Activated T-helper 1 cell treated with anti-CD3 and anti-CD28 coated beads, Interleukin-12 subunit alpha, Interleukin-12 subunit beta, Interleukin-2, Interleukin-4 antibody, amounts not matched to agents 30 ng/mL and 10 ng/mL and 1 ng/mL, durations not matched to agents 14 hours and 24 hours and 36 hours (primary cell): ENCODE measurements around the gene WNT1. TPM values are rescaled to one million over a fixed set of nuclear protein-coding genes. Genes with fewer than 3 reads are reported as not detected.

ENCODE experiments used
- DNase-seq: peaks from one replicate; pipeline ENCODE4 v3.0.0; 2021; ENCODE audit warnings: low spot score
- H3K27ac Mint-ChIP-seq: one replicate; pipeline ENCODE4 v1.8.0; 2021; ENCODE audit warnings: mild to moderate bottlenecking, mixed read lengths
- H3K27me3 Mint-ChIP-seq: one replicate; pipeline ENCODE4 v1.8.0; 2022; ENCODE audit warnings: mild to moderate bottlenecking, moderate library complexity, mixed read lengths; ENCODE audit not compliant: insufficient read depth
- H3K36me3 Mint-ChIP-seq: one replicate; pipeline ENCODE4 v1.8.0; 2021; ENCODE audit warnings: low read depth, mixed read lengths
- H3K4me1 Mint-ChIP-seq: one replicate; pipeline ENCODE4 v1.8.0; 2021; ENCODE audit warnings: low read depth, mixed read lengths
- H3K4me3 Mint-ChIP-seq: one replicate; pipeline ENCODE4 v1.8.0; 2021; ENCODE audit warnings: mild to moderate bottlenecking, moderate library complexity, mixed read lengths
- H3K9me3 Mint-ChIP-seq: one replicate; pipeline ENCODE4 v1.8.0; 2021; ENCODE audit warnings: mixed read lengths
- intact Hi-C: fragments of 100-400 bp; cut with micrococcal nuclease; formaldehyde crosslinking; loops from one replicate; pipeline ENCODE4 v1.15.1; 2024
- total RNA-seq: library from RNA; stranded (reverse); gene quantifications from 2 replicates; pipeline ENCODE4 v1.2.3, GENCODE V29; 2022

Gene WNT1
- total RNA-seq, 1 donor from 2014 or later = 0.21 TPM

DNA sequence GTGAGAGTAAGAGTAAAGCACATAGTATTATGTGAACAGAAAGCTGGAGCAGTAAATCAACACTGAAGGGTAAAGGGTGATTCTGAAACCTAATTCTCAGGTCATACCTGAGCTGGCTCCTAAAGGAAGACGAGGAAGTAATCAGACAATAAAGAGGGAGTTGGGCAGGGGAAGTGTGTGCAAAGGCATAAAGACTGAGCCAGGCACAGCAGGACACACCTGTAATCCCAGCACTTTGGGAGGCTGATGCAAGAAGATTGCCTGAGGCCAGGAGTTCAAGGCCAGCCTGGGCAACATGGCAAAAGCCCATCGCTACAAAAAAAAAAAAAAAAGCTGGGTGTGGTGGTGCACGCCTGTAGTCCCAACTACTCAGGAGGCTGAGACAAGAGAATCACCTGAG, 30.4 kb upstream of the WNT1 start:
- Mint-ChIP-seq H3K9me3 (no peaks in the 10 kb centered on the region), H3K4me3 (no peak overlapping the region), H3K36me3 (peaks cover 18% of the 10 kb centered on the region), H3K27me3 (no peaks in the 10 kb centered on the region), H3K27ac (no peak overlapping the region), H3K4me1 (peaks cover 7% of the 10 kb centered on the region)
- intact Hi-C loops = no loop called here
- no peak for DNase-seq

DNA sequence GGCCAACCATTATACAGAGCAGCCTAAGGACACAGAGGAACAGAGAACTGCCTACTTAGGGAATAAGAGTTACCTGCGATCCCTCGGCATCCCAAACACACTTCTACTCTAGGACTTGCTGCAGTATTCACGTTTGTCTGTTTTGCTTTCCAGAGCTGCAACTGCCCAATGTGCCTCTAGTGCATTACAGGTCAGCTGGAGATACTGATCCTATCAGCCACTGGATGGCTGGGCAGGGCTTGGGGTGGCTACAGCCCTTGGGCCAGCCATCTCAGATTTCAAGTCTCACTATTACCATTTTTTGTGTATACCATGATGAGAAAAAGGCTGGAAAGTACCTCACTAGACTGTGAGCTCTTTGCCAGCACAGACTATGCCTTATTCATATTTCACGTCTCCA, 25.4 kb upstream of the WNT1 start:
- peaks cover 32% of the 10 kb centered on the region for H3K36me3 Mint-ChIP-seq
- no peaks in the 10 kb centered on the region for H3K9me3 Mint-ChIP-seq
- no peaks in the 10 kb centered on the region for H3K27me3 Mint-ChIP-seq
- no peak overlapping the region for H3K27ac Mint-ChIP-seq
- intact Hi-C loops = no loop called here
- DNase-seq = no peak
- peaks cover 49% of the 10 kb centered on the region for H3K4me1 Mint-ChIP-seq
- H3K4me3 Mint-ChIP-seq = no peak overlapping the region

DNA sequence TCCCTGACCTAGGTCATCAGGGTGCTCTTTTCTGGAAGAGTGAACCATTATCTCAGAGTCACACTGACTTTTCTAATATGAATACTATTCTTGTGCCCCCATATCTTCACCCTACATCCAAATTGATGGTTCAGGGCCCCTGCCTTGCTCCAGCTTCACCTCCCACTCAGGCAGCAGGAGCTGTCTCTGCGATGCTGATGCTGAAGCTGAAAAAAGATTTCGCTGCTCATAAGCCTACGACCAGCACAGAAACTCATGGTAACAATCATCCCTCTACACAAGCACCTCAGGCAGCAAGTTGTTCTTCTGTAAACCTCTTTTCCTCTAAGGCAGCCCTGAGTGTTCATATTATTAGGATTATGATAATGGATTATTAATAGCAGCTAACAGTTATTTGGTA, 24.1 kb upstream of the WNT1 start:
- Mint-ChIP-seq H3K4me1 (peaks cover 46% of the 10 kb centered on the region), H3K27me3 (peaks cover 7% of the 10 kb centered on the region), H3K27ac (no peak overlapping the region), H3K9me3 (no peaks in the 10 kb centered on the region), H3K4me3 (no peak overlapping the region), H3K36me3 (peaks cover 27% of the 10 kb centered on the region)
- DNase-seq = no peak
- intact Hi-C loops = loop anchor here (2.0 kb wide), 1 partner anchor 17 kb away; no protein-coding TSS in a partner anchor

DNA sequence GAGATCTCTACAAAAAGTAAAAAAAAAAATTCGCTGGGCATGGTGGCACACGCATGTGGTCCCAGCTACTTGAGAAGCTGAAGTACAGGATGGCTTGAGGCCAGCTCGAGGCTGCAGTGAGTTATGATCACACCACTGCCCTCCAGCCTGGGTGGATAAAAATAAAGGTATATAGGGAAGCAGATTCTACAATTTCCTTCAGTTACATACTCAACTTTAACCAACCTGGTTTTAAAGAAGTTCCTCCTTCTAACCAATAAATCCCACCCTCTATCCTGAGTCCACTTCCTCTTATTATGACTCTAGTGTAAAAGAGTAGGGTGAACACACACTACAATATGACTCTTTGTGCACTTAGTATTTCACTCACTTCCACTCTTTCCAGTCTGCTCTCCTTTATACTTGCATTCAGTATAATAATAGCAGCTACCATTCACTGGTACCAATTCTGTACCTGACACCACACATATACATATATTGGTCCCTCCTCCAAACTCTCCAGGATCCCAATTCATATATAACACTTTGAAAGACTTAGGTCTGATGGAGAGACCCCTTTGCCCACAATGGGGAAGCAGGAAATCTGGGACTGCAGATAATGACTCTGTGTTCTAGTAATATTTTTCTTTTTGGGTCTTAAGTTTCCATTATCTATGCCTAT, 23.2 kb upstream of the WNT1 start:
- Mint-ChIP-seq H3K27me3 (peaks cover 13% of the 10 kb centered on the region), H3K36me3 (peaks cover 25% of the 10 kb centered on the region), H3K9me3 (no peaks in the 10 kb centered on the region), H3K27ac (no peak overlapping the region), H3K4me3 (peak overlapping the region; percentile 94), H3K4me1 (peaks cover 46% of the 10 kb centered on the region)
- intact Hi-C loops = loop anchor here (2.0 kb wide), 1 partner anchor 18 kb away; no protein-coding TSS in a partner anchor
- DNase-seq = no peak

DNA sequence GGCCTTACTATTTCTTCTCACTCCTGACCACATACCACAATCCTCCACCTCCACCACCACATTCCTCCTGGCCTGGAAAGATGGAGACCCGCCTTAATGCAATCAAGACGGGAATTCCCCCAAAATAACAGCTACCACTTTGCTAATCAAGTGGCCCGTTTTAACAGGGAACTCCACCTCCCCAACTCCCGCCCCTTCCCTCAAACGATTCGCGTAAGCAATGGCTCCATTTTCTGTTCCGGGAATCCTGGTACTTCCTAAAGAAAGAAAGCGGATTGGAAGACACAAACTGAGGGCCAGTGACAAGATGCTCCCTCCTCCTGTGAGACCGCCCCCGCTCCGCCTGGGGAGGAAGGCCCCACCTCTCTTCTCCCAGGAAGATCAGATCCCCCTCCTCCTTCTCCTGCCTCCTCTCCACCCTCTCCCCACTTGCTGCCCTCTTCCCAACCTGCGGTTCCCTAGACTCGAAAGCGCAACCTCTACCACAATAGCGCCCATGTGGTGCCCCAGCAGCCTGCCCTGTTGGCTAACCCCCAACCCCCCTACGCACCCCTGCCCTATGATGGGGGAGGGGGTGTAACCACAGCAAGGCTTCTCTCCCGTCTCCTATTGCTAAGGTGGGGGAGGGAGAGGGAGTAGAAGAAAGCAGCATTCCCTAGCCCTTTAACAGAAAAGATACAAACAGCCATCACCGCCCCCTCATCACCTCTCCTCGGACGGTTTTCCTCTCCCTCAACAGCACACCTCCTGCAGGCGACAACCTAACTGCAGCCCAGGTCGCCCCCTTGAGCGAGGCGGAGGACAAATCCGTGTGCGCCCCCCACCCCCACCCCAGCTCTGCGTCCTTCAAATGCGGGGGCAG, 21.6 kb upstream of the WNT1 start:
- peaks cover 25% of the 10 kb centered on the region for H3K36me3 Mint-ChIP-seq
- intact Hi-C loops = loop anchor here (1.0 kb wide), 6 partner anchors 21 to 175 kb away; partner anchors contain the start of genes DDX23, PRKAG1 and TUBA1B
- peak overlapping the region; percentile 94 for H3K4me3 Mint-ChIP-seq
- H3K9me3 Mint-ChIP-seq = no peaks in the 10 kb centered on the region
- peaks cover 46% of the 10 kb centered on the region for H3K4me1 Mint-ChIP-seq
- peaks cover 25% of the 10 kb centered on the region for H3K27me3 Mint-ChIP-seq
- peak; percentile 13 for DNase-seq
- peak overlapping the region; percentile 94 for H3K27ac Mint-ChIP-seq

DNA sequence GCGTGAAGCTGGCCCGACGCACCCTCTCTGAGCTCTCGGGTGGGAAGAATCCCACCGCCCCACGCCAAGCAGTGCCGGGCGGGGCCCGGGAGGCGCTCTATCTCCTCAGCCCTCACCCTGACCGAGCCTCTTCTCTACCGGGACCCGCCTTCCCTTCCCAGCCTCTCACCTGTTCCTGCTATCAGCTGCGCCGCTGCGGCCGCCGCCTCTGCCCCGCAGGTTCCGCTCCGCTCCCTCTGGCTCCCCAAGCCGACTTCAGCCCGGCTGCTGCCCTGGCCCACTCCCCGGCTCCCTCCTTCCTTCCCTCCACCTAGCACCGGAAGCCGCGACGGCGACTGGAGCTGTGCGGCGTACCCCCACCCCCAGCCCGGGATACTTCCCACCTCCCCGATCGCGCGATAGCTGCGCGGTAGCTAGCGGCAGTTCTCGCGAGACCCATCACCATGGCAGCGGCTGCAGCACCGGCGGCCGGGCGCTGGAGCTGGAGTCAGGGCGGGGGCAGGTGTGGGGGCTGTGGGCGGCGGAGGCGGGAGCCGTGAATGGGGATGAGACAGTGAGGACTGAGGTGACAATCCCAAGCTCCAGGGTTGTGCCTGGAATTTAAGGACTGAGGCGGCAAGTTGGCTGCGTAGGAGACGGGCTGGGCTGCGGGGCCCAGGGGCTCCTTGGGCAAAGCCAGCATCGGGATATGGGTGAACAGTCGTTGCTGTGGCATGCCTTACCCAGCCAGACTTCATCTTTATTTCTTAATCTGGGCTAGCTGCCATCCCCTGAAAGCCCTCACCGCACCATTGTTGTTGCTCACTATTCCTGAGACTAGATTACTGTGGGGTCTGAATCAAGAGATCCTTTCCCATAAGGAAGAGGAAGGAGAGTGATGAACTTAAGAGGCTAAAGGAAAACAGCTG, 20.7 kb upstream of the WNT1 start, which contains the start of gene ARF3:
Gene ARF3, minus strand, starts transcription at position 347 of the 908 bp plus-strand sequence. CDS start 16,392 bp downstream, outside the sequence.
- Mint-ChIP-seq H3K4me3 (peak within 1 kb of the TSS; percentile 94), H3K4me1 (peaks cover 46% of the 10 kb centered on the region), H3K27me3 (peaks cover 33% of the 10 kb centered on the region), H3K27ac (peak within 1 kb of the TSS; percentile 94), H3K36me3 (peaks cover 23% of the 10 kb centered on the region), H3K9me3 (no peaks in the 10 kb centered on the region)
- intact Hi-C loops = loop anchor here (1.0 kb wide), 6 partner anchors 20 to 174 kb away; partner anchors contain the start of genes DDX23, PRKAG1 and TUBA1B
- peak; percentile 91 for DNase-seq

DNA sequence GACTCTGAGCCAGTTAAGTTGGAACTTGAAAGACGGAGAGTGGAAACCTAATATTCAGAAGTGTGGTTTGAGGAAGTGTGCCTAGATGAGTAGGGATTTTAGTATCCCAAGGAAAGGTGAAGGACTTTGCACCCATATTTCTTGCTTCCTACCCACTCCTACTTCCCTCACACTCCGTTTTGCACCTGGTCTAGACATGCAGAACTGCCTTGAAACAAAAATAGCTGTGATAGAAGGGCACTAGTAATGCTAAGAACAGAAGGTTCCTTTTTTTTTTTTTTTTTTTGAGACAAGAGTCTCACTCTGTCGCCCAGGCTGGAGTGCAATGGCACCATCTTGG, 20.1 kb upstream of the WNT1 start:
- intact Hi-C loops = no loop called here
- no peaks in the 10 kb centered on the region for H3K9me3 Mint-ChIP-seq
- peaks cover 18% of the 10 kb centered on the region for H3K36me3 Mint-ChIP-seq
- peaks cover 46% of the 10 kb centered on the region for H3K4me1 Mint-ChIP-seq
- no peak for DNase-seq
- H3K27ac Mint-ChIP-seq = no peak overlapping the region
- H3K4me3 Mint-ChIP-seq = peak overlapping the region; percentile 94
- H3K27me3 Mint-ChIP-seq = peaks cover 37% of the 10 kb centered on the region

DNA sequence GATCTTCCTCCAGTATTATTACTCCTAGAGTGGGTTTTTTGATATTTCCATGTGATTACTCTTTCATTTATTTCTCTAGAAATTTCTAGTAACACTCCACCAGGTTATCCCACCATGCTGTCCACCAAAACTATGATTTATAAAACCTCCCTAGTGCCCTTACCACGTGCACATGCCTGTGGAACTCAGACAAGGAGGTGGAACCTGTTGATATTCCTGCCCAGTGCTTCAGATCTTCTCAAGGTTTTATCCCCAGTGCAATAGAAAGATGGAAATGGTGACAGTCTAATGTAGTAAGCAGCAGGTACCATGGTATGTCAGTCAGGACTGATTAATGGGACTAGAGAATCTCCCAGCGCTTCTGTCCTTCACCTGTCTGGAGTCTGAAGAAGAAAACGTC, 17.3 kb upstream of the WNT1 start:
- DNase-seq = no peak
- Mint-ChIP-seq H3K27ac (no peak overlapping the region), H3K36me3 (peaks cover 9% of the 10 kb centered on the region), H3K27me3 (peaks cover 49% of the 10 kb centered on the region), H3K4me3 (no peak overlapping the region), H3K4me1 (peaks cover 22% of the 10 kb centered on the region), H3K9me3 (no peaks in the 10 kb centered on the region)
- intact Hi-C loops = no loop called here

DNA sequence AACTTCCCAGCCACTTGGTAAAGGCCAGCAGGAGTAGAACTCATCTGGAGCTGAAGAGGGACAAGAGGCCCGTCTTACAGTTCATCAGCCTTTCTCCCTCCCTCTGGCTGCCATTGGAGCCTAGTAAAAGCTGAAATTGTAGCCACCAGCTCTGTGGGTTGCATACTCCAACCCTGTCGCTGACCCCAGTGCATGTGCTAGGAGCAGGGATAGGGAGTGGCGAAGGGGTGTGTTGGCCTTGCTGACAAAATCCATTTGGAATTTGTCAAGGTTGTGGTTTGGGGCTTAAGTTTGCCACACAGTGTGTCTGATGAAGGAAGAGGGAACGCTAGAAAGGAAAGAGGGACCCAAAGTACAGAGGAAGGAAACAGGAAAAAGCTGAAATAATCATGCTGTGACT, 16.8 kb upstream of the WNT1 start:
- Mint-ChIP-seq H3K4me1 (peaks cover 17% of the 10 kb centered on the region), H3K36me3 (peaks cover 5% of the 10 kb centered on the region), H3K27me3 (peaks cover 52% of the 10 kb centered on the region), H3K4me3 (no peak overlapping the region), H3K27ac (no peak overlapping the region), H3K9me3 (no peaks in the 10 kb centered on the region)
- DNase-seq = no peak
- intact Hi-C loops = no loop called here

DNA sequence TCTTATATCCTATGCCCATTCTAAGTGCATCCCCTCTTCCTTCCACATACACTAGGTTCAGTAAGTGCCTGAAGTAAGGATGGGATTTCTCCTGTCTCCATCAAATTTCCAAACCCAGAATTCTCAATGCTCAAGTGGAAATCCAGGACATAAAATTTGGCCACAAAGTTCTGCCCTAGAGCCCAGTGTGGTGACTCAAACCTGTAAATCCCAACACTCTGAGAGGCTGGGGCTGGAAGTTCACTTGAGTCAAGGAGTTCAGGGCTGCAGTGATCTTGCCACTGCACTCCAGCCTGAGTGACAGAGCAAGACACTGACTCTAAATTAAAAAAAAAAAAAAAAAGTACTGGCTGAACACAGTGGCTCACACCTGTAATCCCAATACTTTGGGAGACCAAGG, 16.3 kb upstream of the WNT1 start:
- no peak for DNase-seq
- H3K9me3 Mint-ChIP-seq = no peaks in the 10 kb centered on the region
- peaks cover under 1% of the 10 kb centered on the region for H3K36me3 Mint-ChIP-seq
- no peak overlapping the region for H3K4me3 Mint-ChIP-seq
- intact Hi-C loops = no loop called here
- H3K27ac Mint-ChIP-seq = no peak overlapping the region
- peaks cover 12% of the 10 kb centered on the region for H3K4me1 Mint-ChIP-seq
- H3K27me3 Mint-ChIP-seq = peaks cover 56% of the 10 kb centered on the region

DNA sequence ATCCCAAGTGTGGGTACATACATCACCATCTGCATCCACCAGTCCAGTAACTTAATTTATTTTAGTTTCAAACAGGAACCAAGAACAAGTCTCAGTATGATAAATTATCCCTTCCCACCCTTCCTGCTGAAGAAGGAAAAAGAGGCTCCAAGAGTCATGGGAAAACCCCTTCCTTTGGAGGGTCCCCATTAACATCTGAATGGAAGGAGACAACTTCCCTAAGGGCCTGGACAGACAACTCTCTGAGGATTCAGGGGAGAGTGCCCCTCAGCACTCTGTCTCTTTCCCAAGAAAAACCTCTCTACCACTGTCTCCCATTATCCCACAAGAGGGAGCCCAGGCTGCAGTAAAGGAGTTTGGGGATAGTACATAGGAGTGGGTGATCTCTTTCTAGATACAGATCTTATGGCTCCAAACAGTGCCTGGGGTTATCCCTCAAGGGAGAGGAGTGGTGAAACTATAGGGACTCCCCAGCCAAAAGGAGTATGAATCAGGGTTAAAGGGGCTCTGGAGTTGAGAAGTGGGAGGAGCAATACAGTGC, 12.8 kb upstream of the WNT1 start:
- Mint-ChIP-seq H3K36me3 (no peaks in the 10 kb centered on the region), H3K4me1 (peaks cover 9% of the 10 kb centered on the region), H3K4me3 (no peak overlapping the region)

DNA sequence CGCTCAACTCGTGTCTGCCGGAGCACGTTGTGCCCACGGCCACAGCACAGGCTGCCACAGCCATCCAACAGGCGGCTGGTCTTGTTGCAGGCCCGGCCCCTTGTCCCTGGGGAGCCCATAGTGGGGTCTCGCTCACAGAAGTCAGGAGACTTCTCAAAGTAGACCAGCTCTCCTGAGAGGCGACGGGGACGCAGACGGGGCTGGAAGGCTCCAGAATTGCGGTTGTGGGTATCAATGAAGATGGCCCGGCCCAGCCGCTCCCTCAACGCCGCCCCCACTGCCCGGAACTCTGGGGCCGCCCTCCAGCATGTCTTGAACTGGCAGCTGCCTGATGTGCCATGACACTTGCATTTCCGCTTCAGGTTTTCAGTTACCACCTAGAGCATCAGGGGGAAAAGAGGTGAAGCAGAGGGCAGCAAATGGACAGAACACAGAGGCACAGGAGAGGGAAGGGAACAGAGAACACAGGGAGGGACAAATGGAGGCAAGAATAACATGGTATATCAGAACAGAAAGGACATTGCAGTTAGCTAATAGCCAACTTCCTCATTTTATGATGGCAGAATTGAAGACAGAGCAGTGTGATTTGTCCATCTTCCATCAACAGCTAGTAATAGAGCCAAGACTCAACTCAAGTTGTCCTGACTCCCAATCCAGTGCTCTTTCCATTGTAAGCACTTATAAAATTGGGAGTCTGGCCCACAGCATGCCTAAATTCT, 11.8 kb upstream of the WNT1 start:
- Mint-ChIP-seq H3K4me3 (no peak overlapping the region), H3K36me3 (no peaks in the 10 kb centered on the region), H3K27me3 (peaks cover 58% of the 10 kb centered on the region), H3K9me3 (no peaks in the 10 kb centered on the region), H3K4me1 (peaks cover 18% of the 10 kb centered on the region), H3K27ac (no peak overlapping the region)
- intact Hi-C loops = no loop called here
- DNase-seq = no peak

More for the DNA sequence above, 12.8 kb upstream of the WNT1 start:
- H3K9me3 Mint-ChIP-seq = no peaks in the 10 kb centered on the region
- H3K27me3 Mint-ChIP-seq = peaks cover 57% of the 10 kb centered on the region
- intact Hi-C loops = no loop called here
- no peak overlapping the region for H3K27ac Mint-ChIP-seq
- no peak for DNase-seq
